Brain microvascular endothelial cell (primary cell): ENCODE measurements around the gene EFNB2.

ENCODE experiments used
- DNase-seq: peaks from one replicate; pipeline ENCODE4 v3.0.0-alpha.2; 2020
- H3K27ac ChIP-seq: fragments of 250-450 bp; sonication (Bioruptor Pico); 2 replicates; pipeline ENCODE4 v1.5.1; 2020; ENCODE audit warnings: mild to moderate bottlenecking, moderate library complexity
- H3K27me3 ChIP-seq: fragments of 250-450 bp; sonication (Bioruptor Pico); replicated peaks from 2 replicates; pipeline ENCODE4 v1.5.1; 2020; ENCODE audit warnings: mild to moderate bottlenecking
- H3K36me3 ChIP-seq: fragments of 250-450 bp; sonication (Bioruptor Pico); replicated peaks from 2 replicates; pipeline ENCODE4 v1.5.1; 2020; ENCODE audit warnings: mild to moderate bottlenecking
- H3K4me3 ChIP-seq: 2 replicates; pipeline ENCODE4 v1.5.1; 2011; ENCODE audit warnings: low read depth, mild to moderate bottlenecking, control low read depth, low read length, moderate library complexity
- CTCF ChIP-seq: IDR thresholded peaks from 2 replicates; pipeline ENCODE4 v1.5.1; 2011; ENCODE audit warnings: low read depth, mild to moderate bottlenecking, moderate library complexity, low read length, control low read depth, inconsistent platforms; ENCODE audit errors: missing control alignments
- in situ Hi-C: cut with HindIII; loops from 2 replicates; pipeline ENCODE4 v1.10.0; 2017; ENCODE audit warnings: low sequenced_read_pairs, low pct_ligation_motif_present

Gene EFNB2

DNA sequence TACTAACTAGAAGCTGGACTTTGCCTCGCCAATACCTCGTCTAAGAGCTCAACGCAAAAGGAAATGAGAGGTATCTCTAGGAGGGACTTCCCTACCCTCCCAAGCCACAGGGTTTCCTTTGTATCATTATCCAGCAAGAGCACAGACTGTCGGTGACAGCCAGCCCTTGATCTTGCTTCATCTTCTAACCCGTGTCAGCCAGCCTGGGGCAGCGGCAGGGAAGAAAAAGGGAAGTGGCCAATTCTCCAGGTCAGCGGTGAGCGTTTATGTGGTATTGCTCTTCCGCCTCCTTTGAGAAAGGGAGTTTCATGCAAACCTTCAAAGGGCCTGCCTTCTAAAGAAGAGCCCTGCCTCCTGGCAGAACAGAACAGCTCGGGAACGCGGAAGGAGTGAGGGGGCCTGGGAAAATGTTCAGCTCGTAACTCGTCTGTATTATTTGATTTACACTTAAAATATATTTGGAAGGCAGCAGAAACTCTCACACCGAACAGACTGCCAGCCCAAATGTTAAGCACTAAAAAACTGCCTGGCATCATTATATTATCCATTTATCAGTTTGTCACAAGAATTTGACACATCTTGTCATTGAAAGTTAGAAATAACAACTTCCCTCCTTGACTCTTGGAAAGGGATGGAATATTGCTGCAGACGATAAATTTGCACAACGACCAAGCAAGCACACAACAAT is 41.8 kb downstream of the EFNB2 start:
- in situ Hi-C loops: no loop called here
- no peaks in the 10 kb centered on the region for H3K27me3 ChIP-seq
- H3K36me3 ChIP-seq: peaks cover 46% of the 10 kb centered on the region
- no peak overlapping the region for H3K27ac ChIP-seq
- no peak overlapping the region for H3K4me3 ChIP-seq
- TF ChIP-seq CTCF: no peak
- DNase-seq: no peak

DNA sequence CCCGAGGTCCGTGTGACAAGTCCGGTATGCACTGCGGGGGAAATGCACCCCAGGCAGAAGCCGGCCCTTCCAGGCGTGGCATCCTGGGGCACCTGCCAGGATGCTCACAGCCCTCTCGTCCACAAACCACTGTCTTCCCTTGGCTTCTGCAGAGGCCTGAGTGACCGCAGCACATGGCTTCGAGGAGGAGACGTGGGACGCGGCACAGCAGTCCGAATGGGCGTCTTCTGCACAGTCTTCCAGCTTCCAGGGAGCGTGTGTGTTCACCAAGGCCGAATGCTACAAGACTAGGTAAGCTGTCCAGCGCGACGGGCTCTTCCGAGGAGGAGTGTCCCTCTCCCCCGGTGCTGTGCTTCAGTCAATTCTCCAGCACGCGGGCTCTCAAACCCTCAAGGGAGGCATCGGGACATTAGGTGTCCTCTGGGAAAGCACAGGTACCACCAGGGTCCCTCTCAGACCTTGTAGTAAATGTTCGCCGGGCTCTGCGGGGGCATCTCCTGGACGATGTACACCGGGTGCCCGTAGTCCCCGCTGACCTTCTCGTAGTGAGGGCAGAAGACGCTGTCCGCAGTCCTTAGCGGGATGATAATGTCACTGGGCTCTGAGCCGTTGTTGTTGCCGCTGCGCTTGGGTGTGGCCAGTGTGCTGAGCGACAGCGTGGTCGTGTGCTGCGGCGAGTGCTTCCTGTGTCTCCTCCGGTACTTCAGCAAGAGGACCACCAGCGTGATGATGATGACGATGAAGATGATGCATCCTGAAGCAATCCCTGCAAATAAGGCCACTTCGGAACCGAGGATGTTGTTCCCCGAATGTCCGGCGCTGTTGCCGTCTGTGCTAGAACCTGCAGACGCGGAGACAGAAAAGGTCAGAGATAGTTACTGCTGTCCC is 42.6 kb downstream of the EFNB2 start:
- in situ Hi-C loops: no loop called here
- no peak for TF ChIP-seq CTCF

GRCh38 chr13:106491928-106492587 is 43.4 kb downstream of the EFNB2 start:
- Histone ChIP-seq H3K4me3 (no peak overlapping the region), H3K36me3 (peaks cover 46% of the 10 kb centered on the region), H3K27me3 (no peaks in the 10 kb centered on the region), H3K27ac (no peak overlapping the region)
- in situ Hi-C loops: no loop called here
- TF ChIP-seq CTCF: no peak
- DNase-seq: no peak

More for the DNA sequence above, 42.6 kb downstream of the EFNB2 start:
- Histone ChIP-seq H3K4me3 (no peak overlapping the region), H3K36me3 (peaks cover 46% of the 10 kb centered on the region), H3K27me3 (no peaks in the 10 kb centered on the region), H3K27ac (no peak overlapping the region)
- DNase-seq: no peak

GRCh38 chr13:106491463-106491862 is 44.0 kb downstream of the EFNB2 start:
- no peak for DNase-seq
- no peak overlapping the region for H3K4me3 ChIP-seq

More at GRCh38 chr13:106491463-106491862, 44.0 kb downstream of the EFNB2 start:
- Histone ChIP-seq H3K36me3 (peaks cover 46% of the 10 kb centered on the region), H3K27ac (no peak overlapping the region), H3K27me3 (no peaks in the 10 kb centered on the region)
- in situ Hi-C loops: no loop called here
- TF ChIP-seq CTCF: no peak
